GM20000 (cell line): ENCODE data around the gene SPATA2.

Experiments used
- DNase-seq: peaks from one replicate; pipeline ENCODE4 v3.0.0; 2012; ENCODE audit warnings: low spot score
- TF ChIP-seq, protein P1 (sequence below): IDR thresholded peaks from 2 replicates; pipeline ENCODE4 v1.5.1; 2012; ENCODE audit warnings: mild to moderate bottlenecking, control low read depth; ENCODE audit errors: extremely low read depth, missing control alignments

The SPATA2 gene

DNA sequence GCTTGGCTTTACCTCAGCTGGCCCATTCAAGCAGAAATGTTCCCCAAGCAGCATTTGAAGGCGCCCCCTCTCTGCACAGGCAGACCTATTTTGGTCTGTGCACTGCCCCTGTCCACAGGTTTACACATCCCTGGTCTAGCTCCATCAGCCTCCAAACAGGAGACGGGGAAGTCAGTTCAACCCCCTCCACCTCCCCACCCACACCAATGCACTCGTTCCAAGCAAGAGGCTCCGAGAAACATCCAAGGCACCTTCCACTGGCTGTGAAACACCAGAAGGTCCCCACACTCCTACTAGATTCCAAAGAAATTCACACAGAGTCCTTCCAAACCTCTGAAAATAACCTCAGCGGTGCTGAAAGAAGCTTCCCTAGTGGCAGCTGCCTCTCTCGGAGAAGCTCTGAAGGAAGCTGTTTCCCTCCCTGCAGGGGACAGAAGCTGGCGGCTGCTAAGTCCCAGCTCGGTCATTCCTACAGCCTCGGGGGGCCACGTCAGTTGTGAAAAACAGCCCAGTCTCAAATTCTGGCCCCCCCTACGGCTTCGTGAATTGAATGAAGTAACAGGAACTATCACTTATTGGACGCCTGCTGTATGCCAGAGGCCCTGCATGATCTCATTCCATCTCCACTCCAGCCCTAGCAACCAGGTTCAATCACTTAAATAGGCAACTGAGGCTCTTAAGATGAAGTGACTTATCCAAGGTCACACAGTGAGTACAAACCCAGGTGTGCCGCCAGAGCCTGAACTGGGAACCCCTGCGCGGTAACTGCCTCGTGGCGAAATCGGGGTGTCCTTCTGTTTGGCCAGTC is 815 bp downstream of the SPATA2 start:
- TF ChIP-seq, protein P1, sequence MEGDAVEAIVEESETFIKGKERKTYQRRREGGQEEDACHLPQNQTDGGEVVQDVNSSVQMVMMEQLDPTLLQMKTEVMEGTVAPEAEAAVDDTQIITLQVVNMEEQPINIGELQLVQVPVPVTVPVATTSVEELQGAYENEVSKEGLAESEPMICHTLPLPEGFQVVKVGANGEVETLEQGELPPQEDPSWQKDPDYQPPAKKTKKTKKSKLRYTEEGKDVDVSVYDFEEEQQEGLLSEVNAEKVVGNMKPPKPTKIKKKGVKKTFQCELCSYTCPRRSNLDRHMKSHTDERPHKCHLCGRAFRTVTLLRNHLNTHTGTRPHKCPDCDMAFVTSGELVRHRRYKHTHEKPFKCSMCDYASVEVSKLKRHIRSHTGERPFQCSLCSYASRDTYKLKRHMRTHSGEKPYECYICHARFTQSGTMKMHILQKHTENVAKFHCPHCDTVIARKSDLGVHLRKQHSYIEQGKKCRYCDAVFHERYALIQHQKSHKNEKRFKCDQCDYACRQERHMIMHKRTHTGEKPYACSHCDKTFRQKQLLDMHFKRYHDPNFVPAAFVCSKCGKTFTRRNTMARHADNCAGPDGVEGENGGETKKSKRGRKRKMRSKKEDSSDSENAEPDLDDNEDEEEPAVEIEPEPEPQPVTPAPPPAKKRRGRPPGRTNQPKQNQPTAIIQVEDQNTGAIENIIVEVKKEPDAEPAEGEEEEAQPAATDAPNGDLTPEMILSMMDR: no peak
- no peak for DNase-seq

DNA sequence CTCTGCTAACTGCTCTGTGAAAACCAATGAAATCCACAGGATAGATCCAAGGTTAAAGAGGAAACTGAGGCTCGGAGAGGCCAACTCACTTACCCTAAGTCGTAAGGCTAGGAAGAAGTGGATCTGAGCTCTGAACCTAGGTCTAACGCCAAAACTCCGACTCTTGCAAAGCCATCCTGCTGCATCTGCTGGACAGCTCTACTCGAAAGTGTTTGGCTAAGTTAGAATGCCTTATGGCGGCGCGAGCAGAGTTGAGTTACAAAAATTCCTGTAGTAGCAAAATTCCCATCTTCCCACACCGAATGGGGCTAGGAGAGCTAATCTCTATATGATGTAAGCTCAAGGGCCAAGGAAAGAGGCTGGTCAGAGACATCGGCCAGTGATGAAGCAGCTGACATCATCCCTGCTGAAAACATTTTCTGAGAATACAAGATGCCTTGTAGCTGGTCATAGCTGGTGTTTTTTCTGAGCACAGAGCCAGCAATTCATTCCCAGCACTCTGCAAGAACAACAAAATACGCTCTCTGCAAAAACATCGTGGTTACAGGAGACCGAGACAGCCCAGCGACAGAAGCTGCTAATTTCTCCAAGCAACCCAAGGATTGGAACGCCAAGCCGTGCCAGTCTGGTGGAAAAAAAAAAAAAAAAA is 1.8 kb downstream of the SPATA2 start:
- no peak for DNase-seq
- TF ChIP-seq, protein P1: no peak

DNA sequence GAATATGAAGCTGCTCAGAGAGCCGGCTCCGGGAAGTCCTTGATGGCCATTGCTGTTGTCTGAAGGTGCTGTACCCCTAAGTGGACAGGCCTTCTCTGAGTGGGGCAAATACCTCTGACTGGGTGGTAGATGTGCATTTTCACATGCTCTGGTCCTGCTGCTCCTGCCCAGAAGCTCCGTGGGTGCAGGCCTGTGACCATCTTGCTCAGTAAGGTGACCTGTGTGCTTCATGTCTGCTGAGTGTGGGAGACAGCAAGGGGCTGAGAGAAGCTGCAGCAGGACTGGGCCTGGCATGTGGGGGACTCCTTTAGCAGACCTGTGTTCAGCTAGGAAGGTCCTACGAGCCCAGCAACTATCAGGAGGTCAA is 5.0 kb downstream of the SPATA2 start:
- TF ChIP-seq, protein P1: no peak
- no peak for DNase-seq

DNA sequence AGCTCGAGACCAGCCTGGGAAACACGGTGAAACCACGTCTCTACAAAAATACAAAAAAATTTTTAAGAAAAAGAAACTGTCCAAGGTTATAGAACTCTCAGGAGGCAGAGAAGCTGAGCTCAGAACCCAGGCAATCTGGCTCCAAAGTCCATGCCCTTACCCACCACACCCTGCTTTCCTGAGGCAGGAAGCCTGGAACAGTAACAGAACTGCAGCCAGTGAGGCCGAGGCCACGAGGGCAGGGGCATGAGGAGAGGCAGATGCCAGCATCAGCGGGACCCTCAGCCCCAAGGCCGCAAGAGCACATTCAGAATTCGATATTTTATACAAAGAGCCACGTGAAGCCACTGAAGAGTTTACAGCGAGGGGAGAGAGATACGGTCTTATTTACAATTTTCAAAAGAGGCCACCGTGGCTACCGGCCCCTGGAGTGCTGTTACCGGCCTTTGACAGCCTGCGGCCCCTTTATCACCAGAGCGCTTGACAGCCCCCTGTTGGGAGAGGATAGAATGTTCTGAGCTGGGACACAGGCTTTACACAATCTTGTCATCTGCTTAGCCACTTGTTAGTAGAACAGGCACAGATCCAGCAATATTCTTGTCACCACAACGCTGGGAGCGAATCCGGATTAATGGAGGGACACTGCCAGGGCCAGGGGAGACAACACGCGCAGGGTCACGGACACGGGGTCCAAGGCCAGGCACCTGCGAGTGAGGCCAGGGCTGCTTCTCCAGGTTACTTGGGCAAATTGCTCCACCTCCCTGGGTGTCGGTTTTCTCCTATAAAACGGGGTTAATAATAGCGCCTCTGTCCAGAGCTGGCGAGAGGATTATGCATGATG is 5.6 kb downstream of the SPATA2 start:
- DNase-seq: no peak
- TF ChIP-seq, protein P1: no peak

DNA sequence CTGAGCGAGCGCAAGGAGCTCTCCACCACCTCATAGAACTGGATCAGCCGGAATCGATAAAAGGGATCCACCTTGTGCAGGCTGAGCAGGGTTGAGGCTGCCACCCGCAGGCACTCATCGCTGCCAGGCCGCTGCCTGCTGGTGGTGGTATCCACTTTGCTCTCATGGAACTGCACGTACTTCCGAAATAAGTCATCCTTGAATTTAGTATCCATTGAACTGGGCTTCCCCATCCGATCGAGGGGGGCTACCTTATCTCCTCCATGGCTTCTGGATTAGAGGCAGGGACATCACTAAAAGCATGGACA is 7.1 kb downstream of the SPATA2 start:
- DNase-seq: no peak
- TF ChIP-seq, protein P1: no peak

DNA sequence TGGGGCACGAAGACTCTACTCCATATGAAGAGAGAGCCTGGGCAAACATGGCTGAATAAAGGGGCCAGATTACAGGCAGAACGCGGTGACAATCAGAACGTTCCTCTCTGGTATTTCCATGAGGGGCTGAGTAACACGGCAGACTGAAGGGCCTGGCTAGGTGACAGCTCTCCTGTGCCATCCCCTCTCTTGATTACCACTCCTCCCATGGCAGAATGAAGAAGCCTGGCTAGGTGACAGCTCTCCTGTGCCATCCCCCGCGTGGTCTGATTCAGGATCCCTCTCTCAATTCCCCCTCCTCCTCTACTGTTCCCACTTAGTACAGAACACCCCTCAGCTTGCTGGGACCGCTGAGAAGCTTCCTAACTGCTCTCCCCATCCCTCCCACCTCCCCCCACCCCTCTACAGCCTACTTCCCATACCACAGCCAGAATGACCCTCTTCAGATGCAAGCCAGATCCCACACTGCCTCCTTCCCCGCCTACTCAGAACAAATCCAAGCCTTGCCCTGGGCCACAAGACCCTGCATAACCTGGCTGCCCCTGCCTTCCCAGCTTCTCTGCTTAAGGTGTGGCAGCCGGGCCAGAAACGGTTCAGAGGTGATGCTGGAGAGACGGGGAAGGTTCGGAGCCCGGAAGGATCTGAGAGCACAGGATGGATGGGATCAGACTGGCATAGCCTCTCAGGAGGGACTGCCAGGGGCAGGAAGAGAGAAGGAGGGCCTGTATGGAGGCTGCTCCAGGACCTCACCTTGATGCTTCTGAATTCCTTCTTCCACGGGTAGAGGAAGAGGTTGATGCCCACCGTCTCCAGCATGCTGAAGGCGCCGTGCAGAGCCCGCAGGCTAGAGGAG is 7.7 kb downstream of the SPATA2 start:
- no peak for DNase-seq
- TF ChIP-seq, protein P1: no peak
